Measurements from ENCODE around the gene ATP9B.

The ATP9B gene

DNA sequence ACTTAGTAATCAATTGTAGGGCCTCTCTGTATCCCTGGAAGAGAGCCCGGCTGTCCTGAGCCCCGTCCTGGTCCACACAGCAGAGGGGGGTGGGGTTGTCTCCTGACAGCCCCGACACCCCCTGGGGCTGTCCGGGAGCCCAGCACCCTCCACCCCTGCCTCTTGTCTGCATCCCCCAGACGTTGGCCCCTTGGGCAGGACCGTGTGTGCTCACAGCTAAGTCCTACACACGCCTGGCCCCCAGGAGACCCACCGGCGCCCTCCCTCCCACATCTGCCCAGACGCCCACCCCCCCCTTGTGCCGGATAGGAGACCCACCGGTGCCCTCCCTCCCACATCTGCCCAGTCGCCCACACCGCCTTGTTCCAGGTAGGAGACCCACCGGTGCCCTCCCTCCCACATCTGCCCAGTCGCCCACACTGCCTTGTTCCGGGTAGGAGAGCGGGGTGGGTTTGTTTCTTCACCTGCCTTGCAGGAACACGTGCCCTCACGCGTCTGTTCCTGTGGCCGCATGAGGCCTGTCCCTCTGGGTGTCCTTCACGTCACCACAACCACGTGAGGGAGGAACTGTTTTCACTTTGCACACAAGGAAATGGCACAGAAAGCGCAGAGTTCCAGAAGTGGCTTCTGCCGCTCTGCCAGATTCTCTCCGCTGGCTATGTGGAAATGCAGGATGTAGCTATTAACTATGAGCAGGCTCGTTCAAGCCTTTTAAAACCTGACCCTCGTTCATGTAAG lies 265.5 kb downstream of the ATP9B start:
- TF ChIP-seq, protein P1, sequence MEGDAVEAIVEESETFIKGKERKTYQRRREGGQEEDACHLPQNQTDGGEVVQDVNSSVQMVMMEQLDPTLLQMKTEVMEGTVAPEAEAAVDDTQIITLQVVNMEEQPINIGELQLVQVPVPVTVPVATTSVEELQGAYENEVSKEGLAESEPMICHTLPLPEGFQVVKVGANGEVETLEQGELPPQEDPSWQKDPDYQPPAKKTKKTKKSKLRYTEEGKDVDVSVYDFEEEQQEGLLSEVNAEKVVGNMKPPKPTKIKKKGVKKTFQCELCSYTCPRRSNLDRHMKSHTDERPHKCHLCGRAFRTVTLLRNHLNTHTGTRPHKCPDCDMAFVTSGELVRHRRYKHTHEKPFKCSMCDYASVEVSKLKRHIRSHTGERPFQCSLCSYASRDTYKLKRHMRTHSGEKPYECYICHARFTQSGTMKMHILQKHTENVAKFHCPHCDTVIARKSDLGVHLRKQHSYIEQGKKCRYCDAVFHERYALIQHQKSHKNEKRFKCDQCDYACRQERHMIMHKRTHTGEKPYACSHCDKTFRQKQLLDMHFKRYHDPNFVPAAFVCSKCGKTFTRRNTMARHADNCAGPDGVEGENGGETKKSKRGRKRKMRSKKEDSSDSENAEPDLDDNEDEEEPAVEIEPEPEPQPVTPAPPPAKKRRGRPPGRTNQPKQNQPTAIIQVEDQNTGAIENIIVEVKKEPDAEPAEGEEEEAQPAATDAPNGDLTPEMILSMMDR (conservative IDR thresholded peaks at IDR 0.05): no peak

DNA sequence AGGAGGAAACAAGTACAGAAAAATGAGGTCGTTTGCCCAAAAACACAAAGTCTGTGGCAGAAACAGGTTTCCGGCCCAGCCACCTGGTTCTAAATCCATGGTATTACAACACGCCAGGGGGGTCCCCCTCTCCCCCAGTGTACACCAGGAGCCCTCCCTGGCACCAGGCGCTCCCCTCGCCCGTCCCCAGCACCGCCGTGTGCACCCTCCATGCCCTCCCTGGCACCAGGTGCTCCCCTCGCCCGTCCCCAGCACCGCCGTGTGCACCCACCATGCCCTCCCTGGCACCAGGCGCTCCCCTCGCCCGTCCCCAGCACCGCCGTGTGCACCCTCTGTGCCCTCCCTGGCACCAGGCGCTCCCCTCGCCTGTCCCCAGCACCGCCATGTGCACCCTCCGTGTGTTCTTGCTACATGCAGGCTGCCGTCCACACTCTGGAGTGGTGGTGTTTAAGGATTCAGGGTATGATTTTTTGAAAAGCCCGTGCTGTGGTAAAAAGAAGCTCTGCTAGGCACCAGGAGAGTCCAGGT lies 266.7 kb downstream of the ATP9B start:
- no peak overlapping the region for H3K27ac ChIP-seq
- TF ChIP-seq, protein P1 (conservative IDR thresholded peaks at IDR 0.05): no peak

More for the DNA sequence above, 265.5 kb downstream of the ATP9B start:
- no peak overlapping the region for H3K27ac ChIP-seq

GRCh38 chr18:79336556-79337142 lies 267.5 kb downstream of the ATP9B start:
- H3K27ac ChIP-seq: no peak overlapping the region
- TF ChIP-seq, protein P1 (conservative IDR thresholded peaks at IDR 0.05): no peak

DNA sequence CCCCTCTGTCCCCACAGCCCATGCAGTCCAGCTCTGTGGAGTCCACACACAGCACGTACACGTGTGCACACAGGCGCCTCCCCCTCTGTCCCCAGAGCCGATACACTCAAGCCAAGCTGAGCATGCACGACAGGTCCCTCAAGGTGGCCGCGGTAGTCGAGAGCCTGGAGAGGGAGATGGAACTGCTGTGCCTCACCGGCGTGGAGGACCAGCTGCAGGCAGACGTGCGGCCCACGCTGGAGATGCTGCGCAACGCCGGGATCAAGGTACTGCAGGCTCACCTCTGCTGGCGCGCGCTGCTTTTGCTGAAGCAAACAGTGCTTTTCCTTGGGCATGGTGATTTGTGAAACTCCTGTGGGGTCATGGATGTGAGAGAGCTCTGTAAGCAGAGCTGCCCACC lies 268.0 kb downstream of the ATP9B start:
- H3K27ac ChIP-seq: no peak overlapping the region
- TF ChIP-seq, protein P1 (conservative IDR thresholded peaks at IDR 0.05): no peak

DNA sequence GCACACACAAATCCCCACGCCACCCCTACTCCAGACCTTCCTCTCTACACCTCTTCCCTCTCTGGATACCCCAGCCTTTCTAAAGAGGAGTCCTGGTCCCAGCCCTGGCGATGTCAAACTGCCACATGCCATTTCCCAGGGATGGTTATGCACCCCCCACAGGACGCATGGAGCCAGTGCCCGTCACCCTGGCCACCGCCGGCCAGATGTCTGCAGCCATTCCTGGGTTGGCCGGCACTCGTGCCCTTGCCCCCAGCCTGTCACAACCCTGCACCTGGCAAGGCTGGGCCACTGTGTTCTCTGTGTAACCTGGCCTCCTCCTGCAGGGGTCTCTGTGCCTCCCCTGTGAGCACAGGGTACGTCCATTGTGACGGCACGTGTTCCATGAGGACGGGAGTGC lies 268.4 kb downstream of the ATP9B start:
- no peak overlapping the region for H3K27ac ChIP-seq

DNA sequence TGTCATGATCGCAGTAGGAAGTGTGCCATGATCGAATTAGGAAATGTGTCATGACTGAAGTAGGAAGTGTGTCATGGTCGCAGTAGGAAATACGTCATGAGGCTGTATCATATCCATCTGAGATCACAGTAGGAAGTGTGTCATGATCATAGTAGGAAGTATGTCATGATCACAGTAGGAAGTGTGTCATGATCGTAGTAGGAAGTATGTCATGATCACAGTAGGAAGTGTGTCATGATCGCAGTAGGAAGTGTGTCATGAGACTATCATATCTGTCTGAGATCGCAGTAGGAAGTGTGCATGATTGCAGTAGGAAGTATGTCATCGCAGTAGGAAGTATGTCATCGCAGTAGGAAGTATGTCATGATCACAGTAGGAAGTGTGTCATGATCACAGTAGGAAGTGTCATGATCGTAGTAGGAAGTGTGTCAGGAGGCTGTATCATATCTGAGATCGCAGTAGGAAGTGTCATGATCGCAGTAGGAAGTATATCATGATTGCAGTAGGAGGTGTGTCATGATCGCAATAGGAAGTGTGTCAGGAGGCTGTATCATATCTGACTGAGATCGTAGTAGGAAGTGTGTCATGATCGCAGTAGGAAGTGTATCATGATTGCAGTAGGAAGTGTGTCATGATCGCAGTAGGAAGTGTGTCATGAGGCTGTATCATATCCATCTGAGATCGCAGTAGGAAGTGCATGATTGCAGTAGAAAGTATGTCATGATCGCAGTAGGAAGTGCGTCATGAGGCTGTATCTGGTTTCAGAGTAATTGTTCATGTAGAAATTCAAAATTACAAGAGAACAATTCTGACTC lies 270.1 kb downstream of the ATP9B start:
- H3K27ac ChIP-seq: no peak overlapping the region
- TF ChIP-seq, protein P1 (conservative IDR thresholded peaks at IDR 0.05): no peak

More for the DNA sequence above, 268.4 kb downstream of the ATP9B start:
- TF ChIP-seq, protein P1 (conservative IDR thresholded peaks at IDR 0.05): no peak
